ENCODE data around the gene ZNF785.

Gene ZNF785

DNA sequence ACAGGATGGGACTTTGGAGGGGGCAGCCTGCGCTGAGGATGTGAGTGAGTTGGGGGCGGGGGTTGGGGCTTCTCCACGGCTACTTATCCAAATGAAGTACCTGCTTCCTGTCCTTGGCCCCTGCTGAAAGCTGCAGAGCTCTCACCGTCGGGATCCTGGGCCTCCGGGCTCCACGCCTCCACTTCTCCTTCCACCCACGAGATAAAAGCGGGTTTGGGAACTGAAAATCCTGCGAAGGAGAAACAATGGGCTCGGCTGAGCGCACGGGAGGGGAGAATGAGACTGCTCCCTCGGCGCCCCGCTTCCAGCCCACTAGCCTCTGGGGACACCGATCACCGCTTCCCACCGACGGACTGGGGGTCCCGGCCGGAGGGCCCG is 486 bp downstream of the ZNF785 start:
- H3K4me3 ChIP-seq (ENCODE audit: control insufficient read depth, low read depth, low read length): peak overlapping the region; percentile 88
- peak; percentile 12 for DNase-seq (ENCODE audit: low read depth)
- no peak for TF ChIP-seq CTCF (conservative IDR thresholded peaks at IDR 0.05; ENCODE audit: control insufficient read depth, insufficient read depth, low read depth, low read length)

- TF ChIP-seq CTCF (conservative IDR thresholded peaks at IDR 0.05; ENCODE audit: control insufficient read depth, insufficient read depth, low read depth, low read length): no peak
- DNase-seq (ENCODE audit: low read depth): no peak
- no peak overlapping the region for H3K4me3 ChIP-seq (ENCODE audit: control insufficient read depth, low read depth, low read length)
Measured at GRCh38 chr16:30582611-30583340, 2.7 kb downstream of the ZNF785 start.

- DNase-seq (ENCODE audit: low read depth): no peak
- H3K4me3 ChIP-seq (ENCODE audit: control insufficient read depth, low read depth, low read length): no peak overlapping the region
- TF ChIP-seq CTCF (conservative IDR thresholded peaks at IDR 0.05; ENCODE audit: control insufficient read depth, insufficient read depth, low read depth, low read length): no peak
Measured at GRCh38 chr16:30581457-30581856, 4.0 kb downstream of the ZNF785 start.

DNA sequence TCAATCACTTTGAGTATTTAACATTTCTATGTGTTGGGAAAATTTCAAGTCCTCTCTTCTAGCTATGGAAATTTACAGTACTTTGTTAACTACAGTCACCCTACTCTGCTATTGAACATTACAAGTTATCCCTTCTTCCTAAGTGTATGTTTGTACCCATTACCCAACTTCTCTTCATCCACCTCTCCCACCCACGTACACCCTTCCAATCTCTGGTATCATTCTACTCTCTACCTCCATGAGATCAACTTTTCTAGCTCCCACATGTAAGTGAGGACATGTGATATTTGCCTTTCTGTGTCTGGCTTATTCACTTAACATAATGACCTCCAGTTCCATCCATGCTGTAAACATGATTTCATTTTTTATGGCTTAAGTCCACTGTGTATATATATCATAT is 10.8 kb downstream of the ZNF785 start:
- no peak for DNase-seq (ENCODE audit: low read depth)
- H3K4me3 ChIP-seq (ENCODE audit: control insufficient read depth, low read depth, low read length): no peak overlapping the region
- TF ChIP-seq CTCF (conservative IDR thresholded peaks at IDR 0.05; ENCODE audit: control insufficient read depth, insufficient read depth, low read depth, low read length): no peak

GRCh38 chr16:30571445-30572322 is 13.8 kb downstream of the ZNF785 start, which contains the start of gene ZNF688:
Gene ZNF688 (minus strand): TSS chr16:30571714. CDS start chr16:30571629, 85 bp downstream.
- peak; percentile 95 for DNase-seq (ENCODE audit: low read depth)
- no peak for TF ChIP-seq CTCF (conservative IDR thresholded peaks at IDR 0.05; ENCODE audit: control insufficient read depth, insufficient read depth, low read depth, low read length)
- H3K4me3 ChIP-seq (ENCODE audit: control insufficient read depth, low read depth, low read length): peak within 1 kb of the TSS; percentile 60

- peak; percentile 28 for DNase-seq (ENCODE audit: low read depth)
- peak overlapping the region; percentile 60 for H3K4me3 ChIP-seq (ENCODE audit: control insufficient read depth, low read depth, low read length)
- TF ChIP-seq CTCF (conservative IDR thresholded peaks at IDR 0.05; ENCODE audit: control insufficient read depth, insufficient read depth, low read depth, low read length): no peak
Measured at GRCh38 chr16:30570636-30571444, 14.7 kb downstream of the ZNF785 start.
